Right lobe of liver (tissue), 6 donors: ENCODE results near the gene C1orf87. TPM values are rescaled to one million over a fixed set of nuclear protein-coding genes. Genes with fewer than 3 reads are reported as not detected.

Experiments
- ATAC-seq, 4 donors: fragments of 200-7000 bp; cut with Tn5 transposase; one replicate each; pipeline ENCODE4 v1.9.1; 2020; ENCODE audit warnings: mild to moderate bottlenecking in 4 of 4, moderate library complexity in 4 of 4
- DNase-seq, 3 donors: peaks; one replicate each; pipeline ENCODE4 v3.0.0-alpha.2; 2020
- H3K27ac ChIP-seq, 3 donors: fragments of 200-600 bp; one replicate each; pipeline ENCODE4 v1.8.0; 2022
- H3K27me3 ChIP-seq, 2 donors: fragments of 200-600 bp; one replicate each; pipeline ENCODE4 v1.8.0; 2022
- H3K36me3 ChIP-seq, 4 donors: fragments of 200-600 bp; sonication (generic) in 1 of 4; one replicate each; pipeline versions ENCODE4 v1.5.1 to v1.8.0; 2017 to 2022; ENCODE audit warnings: control low read depth in 1 of 4
- H3K4me1 ChIP-seq, 4 donors: fragments of 200-600 bp; sonication (generic) in 1 of 4; one replicate each; pipeline versions ENCODE4 v1.5.1 to v1.8.0; 2017 to 2022; ENCODE audit warnings: control low read depth in 1 of 4
- H3K4me3 ChIP-seq, 3 donors: fragments of 200-600 bp; one replicate each; pipeline ENCODE4 v1.8.0; 2022
- H3K9me3 ChIP-seq, 4 donors: fragments of 200-600 bp; sonication (generic) in 1 of 4; one replicate each; pipeline versions ENCODE4 v1.5.1 to v1.8.0; 2017 to 2022; ENCODE audit warnings: control low read depth in 1 of 4
- POLR2A ChIP-seq: fragments of 450-650 bp; IDR thresholded peaks from one replicate; pipeline ENCODE4 v1.6.1; 2017; ENCODE audit warnings: antibody characterized with exemption, mild to moderate bottlenecking
- WGBS: methylation state at CpG from one replicate; pipeline ENCODE4 v1.1.6; 2018; ENCODE audit warnings: low coverage, low lambda C conversion rate; ENCODE audit not compliant: insufficient coverage; ENCODE audit errors: missing lambda C conversion rate; 5-methylcytosine and 5-hydroxymethylcytosine counted together
- intact Hi-C, 2 donors: fragments of 100-400 bp; cut with DNase I; formaldehyde crosslinking; loops; one replicate each; pipeline versions ENCODE4 v1.11.2 to v1.14.1; 2022
- total RNA-seq, 6 experiments: library from RNA; depleted of rRNA in 2 of 6; stranded (reverse); fragments of >200 nt in 2 of 6; fragmentation: NEBNext Ultra II Directional in 3 of 6; extraction: Animal tissue kit (Norgen Biotek cat#: 25700) in 3 of 6; gene quantifications; one replicate each; pipeline versions ENCODE4 v1.1.0 to v1.2.4, GENCODE V29; 2016 to 2023
- TF ChIP-seq, protein P1 (sequence below), 4 donors: fragments of 200-600 bp in 3 of 4; fragments of 450-650 bp in 1 of 4; IDR thresholded peaks; one replicate each; pipeline versions ENCODE4 v1.5.1 to v1.8.0; 2016 to 2022; ENCODE audit warnings: antibody characterized with exemption in 4 of 4, mild to moderate bottlenecking in 2 of 4
- donor health status: DM: no; HTN: yes; CAD: no.
- donor health status: DM: no; HTN: no; CAD: no.
- donor health status: DM: no; HTN: no; CAD: no.
- donor health status: DM: no; HTN: yes; CAD: no.
- donor health status: DM: no; HTN: yes; CAD: no.

Gene C1orf87
- total RNA-seq, 6 experiments from 2014 or later: not detected

DNA sequence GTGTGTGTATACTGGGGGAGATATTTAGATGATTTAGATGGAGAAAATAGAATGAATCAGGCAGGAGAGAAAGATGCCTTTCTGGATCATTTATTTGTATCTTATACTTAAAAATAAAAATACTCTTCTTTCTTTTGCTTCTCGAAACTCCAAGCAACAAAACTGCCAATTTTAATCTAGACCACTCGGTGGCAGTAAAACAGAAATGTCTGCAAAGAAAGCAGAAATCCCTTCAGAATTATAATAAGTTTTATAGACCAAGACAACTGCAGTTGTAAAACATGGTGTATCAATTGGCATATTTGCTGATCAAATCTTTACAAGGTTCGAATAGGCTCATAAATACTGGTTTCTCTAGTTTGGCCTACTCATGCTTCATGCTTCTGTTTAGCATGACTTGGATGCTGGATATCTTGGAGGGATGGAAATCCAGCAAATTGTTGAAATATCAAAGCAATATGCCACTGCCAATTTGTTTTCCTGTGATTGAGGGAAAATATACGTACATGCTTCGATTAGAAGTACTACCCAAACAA is 15.1 kb upstream of the C1orf87 start:
- intact Hi-C loops: no loop called here
- Histone ChIP-seq H3K4me1 (no peaks in the 10 kb centered on the region), H3K4me3 (no peak overlapping the region), H3K9me3 (no peaks in the 10 kb centered on the region), H3K27me3 (no peaks in the 10 kb centered on the region), H3K36me3 (no peaks in the 10 kb centered on the region), H3K27ac (no peak overlapping the region)
- ATAC-seq (no peak), DNase-seq (no peak)
- TF ChIP-seq, protein P1, sequence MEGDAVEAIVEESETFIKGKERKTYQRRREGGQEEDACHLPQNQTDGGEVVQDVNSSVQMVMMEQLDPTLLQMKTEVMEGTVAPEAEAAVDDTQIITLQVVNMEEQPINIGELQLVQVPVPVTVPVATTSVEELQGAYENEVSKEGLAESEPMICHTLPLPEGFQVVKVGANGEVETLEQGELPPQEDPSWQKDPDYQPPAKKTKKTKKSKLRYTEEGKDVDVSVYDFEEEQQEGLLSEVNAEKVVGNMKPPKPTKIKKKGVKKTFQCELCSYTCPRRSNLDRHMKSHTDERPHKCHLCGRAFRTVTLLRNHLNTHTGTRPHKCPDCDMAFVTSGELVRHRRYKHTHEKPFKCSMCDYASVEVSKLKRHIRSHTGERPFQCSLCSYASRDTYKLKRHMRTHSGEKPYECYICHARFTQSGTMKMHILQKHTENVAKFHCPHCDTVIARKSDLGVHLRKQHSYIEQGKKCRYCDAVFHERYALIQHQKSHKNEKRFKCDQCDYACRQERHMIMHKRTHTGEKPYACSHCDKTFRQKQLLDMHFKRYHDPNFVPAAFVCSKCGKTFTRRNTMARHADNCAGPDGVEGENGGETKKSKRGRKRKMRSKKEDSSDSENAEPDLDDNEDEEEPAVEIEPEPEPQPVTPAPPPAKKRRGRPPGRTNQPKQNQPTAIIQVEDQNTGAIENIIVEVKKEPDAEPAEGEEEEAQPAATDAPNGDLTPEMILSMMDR (IDR thresholded peaks at IDR 0.05): peak in 2 of 4 donors; percentile 9 to 12
- TF ChIP-seq POLR2A: no peak
- 63% methylated on average over 5 of the region's 5 CpGs for WGBS

- no peaks in the 10 kb centered on the region for H3K9me3 ChIP-seq
- DNase-seq (no peak), ATAC-seq (no peak)
- H3K4me1 ChIP-seq: no peaks in the 10 kb centered on the region
- no peak overlapping the region for H3K4me3 ChIP-seq
- H3K36me3 ChIP-seq: no peaks in the 10 kb centered on the region
- TF ChIP-seq POLR2A: no peak
- TF ChIP-seq, protein P1 (IDR thresholded peaks at IDR 0.05): no peak
- H3K27me3 ChIP-seq: no peaks in the 10 kb centered on the region
- no peak overlapping the region for H3K27ac ChIP-seq
- intact Hi-C loops: no loop called here
Measured at GRCh38 chr1:60087681-60088080, 14.1 kb upstream of the C1orf87 start.

DNA sequence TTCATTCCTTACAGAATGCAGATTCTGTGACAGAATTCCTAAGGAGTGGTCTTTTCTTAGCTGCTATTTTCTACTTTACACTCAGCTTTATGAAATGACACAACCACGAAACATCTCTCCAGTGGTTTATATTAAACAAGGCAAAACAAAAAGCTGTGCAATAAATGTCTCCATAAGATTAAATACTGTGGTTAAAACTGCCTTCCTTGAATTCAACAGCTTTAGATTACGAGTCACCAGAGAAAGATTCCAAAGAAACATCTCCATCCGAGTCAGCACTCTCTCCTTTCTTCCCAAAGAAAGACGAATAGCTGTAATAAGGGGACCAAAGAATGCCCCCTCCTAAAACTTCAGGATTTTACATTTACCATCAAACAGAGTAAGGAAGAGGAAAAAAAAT is 4.6 kb upstream of the C1orf87 start:
- no peaks in the 10 kb centered on the region for H3K27me3 ChIP-seq
- H3K4me1 ChIP-seq: no peaks in the 10 kb centered on the region
- H3K27ac ChIP-seq: no peak overlapping the region
- no peak overlapping the region for H3K4me3 ChIP-seq
- intact Hi-C loops: no loop called here
- no peaks in the 10 kb centered on the region for H3K36me3 ChIP-seq
- 58% methylated on average over 4 of the region's 4 CpGs for WGBS
- ATAC-seq: no peak
- DNase-seq: no peak
- TF ChIP-seq, protein P1 (IDR thresholded peaks at IDR 0.05): no peak
- TF ChIP-seq POLR2A: no peak
- no peaks in the 10 kb centered on the region for H3K9me3 ChIP-seq

DNA sequence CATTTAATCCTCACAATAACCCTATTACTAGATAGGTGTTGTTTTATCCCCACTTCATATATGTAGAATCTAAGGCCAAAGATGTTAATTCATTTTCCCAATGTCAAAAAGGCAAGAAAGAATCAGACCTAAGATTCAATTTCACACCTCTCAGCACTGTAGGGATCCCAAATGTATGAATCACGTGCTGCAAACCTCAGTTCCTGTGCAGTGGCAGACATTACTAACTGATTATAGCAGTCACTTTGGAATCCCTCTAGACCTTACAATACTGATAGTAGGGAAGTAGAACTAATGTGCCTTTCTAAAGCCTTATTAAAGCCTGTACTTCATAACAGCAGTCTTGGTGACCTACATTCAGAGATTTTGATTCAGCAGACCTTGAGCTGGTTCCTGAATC is 2.3 kb downstream of the C1orf87 start:
- no peaks in the 10 kb centered on the region for H3K9me3 ChIP-seq
- 38% methylated on average over 1 of the region's 1 CpG for WGBS
- H3K27ac ChIP-seq: no peak overlapping the region
- intact Hi-C loops: no loop called here
- no peak for DNase-seq
- H3K36me3 ChIP-seq: no peaks in the 10 kb centered on the region
- TF ChIP-seq, protein P1 (IDR thresholded peaks at IDR 0.05): no peak
- no peak for TF ChIP-seq POLR2A
- no peaks in the 10 kb centered on the region for H3K4me1 ChIP-seq
- no peaks in the 10 kb centered on the region for H3K27me3 ChIP-seq
- H3K4me3 ChIP-seq: no peak overlapping the region
- ATAC-seq: no peak

DNA sequence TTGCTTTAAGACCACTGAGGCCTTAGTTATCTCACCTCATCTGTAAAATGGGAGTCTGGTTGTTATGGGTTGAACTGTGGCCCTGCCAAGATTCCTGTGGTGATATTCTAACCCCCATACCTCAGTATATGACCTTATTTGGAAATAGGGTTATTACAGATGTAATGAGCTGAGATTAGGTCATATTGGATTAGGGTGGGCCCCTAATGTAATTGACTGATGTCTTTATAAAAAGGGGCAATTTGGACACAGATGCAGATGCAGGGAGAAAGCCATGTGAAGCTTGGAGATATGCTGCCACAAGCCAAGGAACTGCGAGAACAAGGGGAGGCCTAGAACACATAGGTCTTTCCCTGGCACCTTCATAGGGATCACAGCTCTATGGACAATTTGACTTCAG is 3.9 kb downstream of the C1orf87 start:
- Histone ChIP-seq H3K9me3 (no peaks in the 10 kb centered on the region), H3K4me1 (no peaks in the 10 kb centered on the region), H3K27ac (no peak overlapping the region), H3K36me3 (no peaks in the 10 kb centered on the region), H3K4me3 (no peak overlapping the region), H3K27me3 (no peaks in the 10 kb centered on the region)
- no peak for TF ChIP-seq POLR2A
- TF ChIP-seq, protein P1 (IDR thresholded peaks at IDR 0.05): no peak
- intact Hi-C loops: no loop called here
- ATAC-seq (no peak), DNase-seq (no peak)
- 78% methylated on average over 1 of the region's 1 CpG for WGBS
